ENCODE results near the gene GRK5. TPM values are rescaled to one million over a fixed set of nuclear protein-coding genes. Genes with fewer than 3 reads are reported as not detected.

Gene GRK5
- total RNA-seq, 4 donors from 2014 or later, result 43.5 to 61.7 (median 48.9) TPM

- H3K4me3 ChIP-seq, result no peak overlapping the region
- TF ChIP-seq CTCF (IDR thresholded peaks at IDR 0.05), result no peak
- peaks cover 0 to 95% (median 26%) of the 10 kb centered on the region in 4 donors for H3K4me1 ChIP-seq
- H3K27ac ChIP-seq, result peak overlapping the region in 2 of 4 donors; percentile 30 to 52
- WGBS, 2 donors, result 77 to 84% methylated on average over 14 of the region's 14 CpGs
- DNase-seq (ENCODE audit: low spot score in 2 of 2), result no peak
- H3K9me3 ChIP-seq, result no peaks in the 10 kb centered on the region
- H3K27me3 ChIP-seq, result no peaks in the 10 kb centered on the region
- no peaks in the 10 kb centered on the region for H3K36me3 ChIP-seq
Observed at GRCh38 chr10:119278126-119278709, 70.8 kb downstream of the GRK5 start.

- peaks cover 0 to 95% (median 36%) of the 10 kb centered on the region in 4 donors for H3K4me1 ChIP-seq
- TF ChIP-seq CTCF (IDR thresholded peaks at IDR 0.05) (no peak), POLR2A (IDR thresholded peaks at IDR 0.05) (no peak), EP300 (IDR thresholded peaks at IDR 0.05) (no peak)
- H3K36me3 ChIP-seq, result no peaks in the 10 kb centered on the region
- no peak for DNase-seq (ENCODE audit: low spot score in 2 of 2)
- H3K27ac ChIP-seq, result peak overlapping the region in 1 of 4 donors; percentile 52
- no peaks in the 10 kb centered on the region for H3K9me3 ChIP-seq
- H3K4me3 ChIP-seq, result no peak overlapping the region
- H3K27me3 ChIP-seq, result no peaks in the 10 kb centered on the region
- WGBS, 2 donors, result 83 to 86% methylated on average over 10 of the region's 10 CpGs
Observed at GRCh38 chr10:119279441-119279840, 72.1 kb downstream of the GRK5 start.

- Histone ChIP-seq H3K4me1 (peaks cover 0 to 98% (median 44%) of the 10 kb centered on the region in 4 donors), H3K36me3 (no peaks in the 10 kb centered on the region), H3K9me3 (no peaks in the 10 kb centered on the region), H3K27ac (peak overlapping the region; percentile 25 to 81 (median 54)), H3K4me3 (no peak overlapping the region), H3K27me3 (no peaks in the 10 kb centered on the region)
- DNase-seq (ENCODE audit: low spot score in 2 of 2), result peak in 1 of 2 donors; percentile 53
- 23 to 44% methylated on average over 13 of the region's 13 CpGs for WGBS, 2 donors
- TF ChIP-seq EP300 (IDR thresholded peaks at IDR 0.05) (no peak), CTCF (IDR thresholded peaks at IDR 0.05) (no peak), POLR2A (IDR thresholded peaks at IDR 0.05) (no peak)
Observed at GRCh38 chr10:119281581-119282071, 74.3 kb downstream of the GRK5 start.

- Histone ChIP-seq H3K27ac (peak overlapping the region in 3 of 4 donors; percentile 38 to 81 (median 71)), H3K4me1 (peaks cover 0 to 96% (median 44%) of the 10 kb centered on the region in 4 donors), H3K4me3 (no peak overlapping the region), H3K27me3 (no peaks in the 10 kb centered on the region), H3K9me3 (no peaks in the 10 kb centered on the region), H3K36me3 (no peaks in the 10 kb centered on the region)
- no peak for TF ChIP-seq POLR2A (IDR thresholded peaks at IDR 0.05)
- TF ChIP-seq EP300 (IDR thresholded peaks at IDR 0.05), result no peak
- 92 to 97% methylated on average over 6 to 9 of the region's 9 CpGs for WGBS, 2 donors
- DNase-seq (ENCODE audit: low spot score in 2 of 2), result no peak
Observed at GRCh38 chr10:119282446-119282845, 75.1 kb downstream of the GRK5 start.

GRCh38 chr10:119283387-119283786 is 76.0 kb downstream of the GRK5 start:
- H3K27me3 ChIP-seq, result no peaks in the 10 kb centered on the region
- H3K9me3 ChIP-seq, result no peaks in the 10 kb centered on the region
- peak overlapping the region in 1 of 4 donors; percentile 19 for H3K4me3 ChIP-seq
- no peaks in the 10 kb centered on the region for H3K36me3 ChIP-seq
- WGBS, 2 donors, result 62 to 65% methylated on average over 5 of the region's 5 CpGs
- TF ChIP-seq POLR2A (IDR thresholded peaks at IDR 0.05) (no peak), EP300 (IDR thresholded peaks at IDR 0.05) (no peak), CTCF (IDR thresholded peaks at IDR 0.05) (no peak)
- peak overlapping the region in 3 of 4 donors; percentile 35 to 81 (median 78) for H3K27ac ChIP-seq
- DNase-seq (ENCODE audit: low spot score in 2 of 2), result no peak
- H3K4me1 ChIP-seq, result peaks cover 0 to 96% (median 52%) of the 10 kb centered on the region in 4 donors

Measured in tibial nerve (tissue), 4 donors.